SKM-1 treated with dmso at 0.1 percent for 144 hours (cell line): ENCODE results near the gene GMIP.

Source experiments
- DNase-seq: peaks from one replicate; lab custom pipeline; 2025; ENCODE audit not compliant: unreplicated experiment; lab: John Stamatoyannopoulos, UW

GMIP gene

GRCh38 chr19:19579533-19580361 is 63.7 kb downstream of the GMIP start:
- DNase-seq, result no peak
